Measurements from ENCODE around the gene SMAD2. TPM values are rescaled to one million over a fixed set of nuclear protein-coding genes. Genes with fewer than 3 reads are reported as not detected.
A peak's percentile ranks its signal among the peaks of the same experiment; 100 is the strongest.
"Not testable (repeated sequence)": the region's sequence is repeated elsewhere in the genome, so short reads cannot be mapped to it uniquely, and the experiment has no call there.

The SMAD2 gene
- polyA plus RNA-seq (ENCODE audit: insufficient read length in 4 of 4), result 100 to 1,000 TPM in 1 of 4 donors, 10 to 100 TPM in 3; 76.0 to 108 (median 98.1) TPM

GRCh38 chr18:47930199-47930930 is at the start of gene SMAD2:
Gene SMAD2 (minus strand): TSS chr18:47930659. CDS start chr18:47896756, 33,903 bp downstream.
- peak; percentile 64 to 79 (median 73) for DNase-seq (ENCODE audit: low read depth in 4 of 4, low spot score in 3 of 4)

- DNase-seq (ENCODE audit: low read depth in 4 of 4, low spot score in 3 of 4), result no peak
Observed at GRCh38 chr18:47979611-47980200, 49.2 kb upstream of the SMAD2 start.

GRCh38 chr18:47978603-47979002 is 48.1 kb upstream of the SMAD2 start:
- no peak for DNase-seq (ENCODE audit: low read depth in 4 of 4, low spot score in 3 of 4)

- no peak for DNase-seq (ENCODE audit: low read depth in 4 of 4, low spot score in 3 of 4)
Observed at GRCh38 chr18:47978141-47978540, 47.7 kb upstream of the SMAD2 start.

- no peak for DNase-seq (ENCODE audit: low read depth in 4 of 4, low spot score in 3 of 4)
Observed at GRCh38 chr18:47975701-47976100, 45.2 kb upstream of the SMAD2 start.

- no peak for DNase-seq (ENCODE audit: low read depth in 4 of 4, low spot score in 3 of 4)
Observed at GRCh38 chr18:47975105-47975504, 44.6 kb upstream of the SMAD2 start.

- no peak for DNase-seq (ENCODE audit: low read depth in 4 of 4, low spot score in 3 of 4)
Observed at GRCh38 chr18:47970664-47971531, 40.4 kb upstream of the SMAD2 start.

GRCh38 chr18:47969816-47970215 is 39.4 kb upstream of the SMAD2 start:
- DNase-seq (ENCODE audit: low read depth in 4 of 4, low spot score in 3 of 4), result no peak

- no peak for DNase-seq (ENCODE audit: low read depth in 4 of 4, low spot score in 3 of 4)
Observed at GRCh38 chr18:47968721-47969120, 38.3 kb upstream of the SMAD2 start.

- no peak for DNase-seq (ENCODE audit: low read depth in 4 of 4, low spot score in 3 of 4)
Observed at GRCh38 chr18:47968006-47968676, 37.7 kb upstream of the SMAD2 start.

- no peak for DNase-seq (ENCODE audit: low read depth in 4 of 4, low spot score in 3 of 4)
Observed at GRCh38 chr18:47964053-47964452, 33.6 kb upstream of the SMAD2 start.

- not testable (repeated sequence) for DNase-seq (ENCODE audit: low read depth in 4 of 4, low spot score in 3 of 4)
Observed at GRCh38 chr18:47961003-47961402, 30.5 kb upstream of the SMAD2 start.

- no peak for DNase-seq (ENCODE audit: low read depth in 4 of 4, low spot score in 3 of 4)
Observed at GRCh38 chr18:47953471-47953931, 23.0 kb upstream of the SMAD2 start.

- DNase-seq (ENCODE audit: low read depth in 4 of 4, low spot score in 3 of 4), result no peak
Observed at GRCh38 chr18:47950511-47950910, 20.1 kb upstream of the SMAD2 start.

- DNase-seq (ENCODE audit: low read depth in 4 of 4, low spot score in 3 of 4), result no peak
Observed at GRCh38 chr18:47949202-47949601, 18.7 kb upstream of the SMAD2 start.

- no peak for DNase-seq (ENCODE audit: low read depth in 4 of 4, low spot score in 3 of 4)
Observed at GRCh38 chr18:47946889-47947288, 16.4 kb upstream of the SMAD2 start.

- no peak for DNase-seq (ENCODE audit: low read depth in 4 of 4, low spot score in 3 of 4)
Observed at GRCh38 chr18:47944972-47945852, 14.8 kb upstream of the SMAD2 start.

GRCh38 chr18:47936952-47937351 is 6.5 kb upstream of the SMAD2 start:
- no peak for DNase-seq (ENCODE audit: low read depth in 4 of 4, low spot score in 3 of 4)

GRCh38 chr18:47935321-47936055 is 5.0 kb upstream of the SMAD2 start:
- DNase-seq (ENCODE audit: low read depth in 4 of 4, low spot score in 3 of 4), result no peak
